ENCODE measurements around the gene ARMCX2. TPM values are rescaled to one million over a fixed set of nuclear protein-coding genes. Genes with fewer than 3 reads are reported as not detected.

The ARMCX2 gene
- total and polyA plus RNA-seq, 2 of the 4 experiments (the other 2 are of a cell fraction) = 63.6 to 109 TPM

DNA sequence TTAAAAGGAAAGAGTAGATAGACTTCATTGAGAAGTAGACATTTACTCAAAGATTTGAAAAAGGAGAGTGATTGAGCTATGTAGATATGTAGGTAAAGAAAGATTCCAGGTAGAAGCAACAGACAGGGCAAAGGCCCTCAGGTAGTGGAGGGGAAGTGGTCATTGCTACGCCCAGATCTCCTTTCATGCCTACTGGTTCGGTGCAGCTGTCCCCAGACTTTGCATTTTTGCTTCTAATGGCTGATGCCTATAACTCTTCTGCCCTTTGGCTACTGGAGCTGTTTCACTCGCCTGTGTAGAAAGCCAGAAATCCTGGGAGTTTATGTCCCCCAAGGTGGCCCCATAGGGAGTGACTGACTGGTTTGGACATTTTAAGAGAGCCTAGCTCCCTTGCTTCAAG lies 16.9 kb upstream of the ARMCX2 start:
- H2AK9ac ChIP-seq (replicated peaks; ENCODE audit: low read depth, low read length, poor library complexity) = no peak overlapping the region
- BruUV-seq (replicated peaks) = no TSS peak
- no peak overlapping the region for H2BK5ac ChIP-seq (ENCODE audit: low read depth, low read length, poor library complexity, severe bottlenecking)
- no peak overlapping the region for H4K8ac ChIP-seq (ENCODE audit: low read depth in 2 of 2, low read length in 2 of 2)
- H2AFZ ChIP-seq (replicated peaks; ENCODE audit: low read length, poor library complexity) = no peak overlapping the region
- DNase-seq = no peak
- POLR2A ChIA-PET (ENCODE audit: unreplicated experiment) = no interaction called here
- H2BK15ac ChIP-seq (ENCODE audit: low read depth, low read length) = no peak overlapping the region
- dilution Hi-C loops (cut with HindIII; ENCODE audit: low sequenced_read_pairs, unreplicated experiment) = no loop called here
- H3K9me1 ChIP-seq (ENCODE audit: insufficient read depth, low read length) = no peaks in the 10 kb centered on the region
- H3K23ac ChIP-seq (ENCODE audit: low read depth, low read length) = no peak overlapping the region
- no peak overlapping the region for H3K14ac ChIP-seq (replicated peaks; ENCODE audit: low read depth, low read length)
- no peak overlapping the region for H4K91ac ChIP-seq (ENCODE audit: insufficient read depth, low read depth, low read length)
- CTCF ChIA-PET = no interaction called here
- H3K18ac ChIP-seq (ENCODE audit: low read depth, low read length) = no peak overlapping the region
- no peaks in the 10 kb centered on the region for H4K20me1 ChIP-seq (ENCODE audit: insufficient read depth, low read length)
- no peak overlapping the region for H2BK120ac ChIP-seq (ENCODE audit: low read depth, low read length)
- no peak overlapping the region for H3K56ac ChIP-seq (ENCODE audit: extremely low read depth, insufficient read depth, low read length)
- peaks cover 7% of the 10 kb centered on the region for H3K27me3 ChIP-seq (ENCODE audit: control insufficient read depth, insufficient read depth, low read length)
- no peaks in the 10 kb centered on the region for H3K36me3 ChIP-seq (ENCODE audit: control insufficient read depth, insufficient read depth, low read length)
- H3K4ac ChIP-seq (ENCODE audit: low read depth, low read length) = no peak overlapping the region
- no peak overlapping the region for H3K4me3 ChIP-seq (ENCODE audit: insufficient read depth, low read depth, low read length)
- no peak for ATAC-seq (ENCODE audit: low read depth)
- no peak overlapping the region for H4K5ac ChIP-seq (ENCODE audit: low read depth, low read length)
- H2AK5ac ChIP-seq (ENCODE audit: low read depth, low read length) = no peak overlapping the region
- intact Hi-C loops (cut with micrococcal nuclease) = loop anchor here (5.0 kb wide), 1 partner anchor 81 kb away; no protein-coding TSS in a partner anchor
- no peak overlapping the region for H3K4me2 ChIP-seq (ENCODE audit: low read depth, low read length)
- no peaks in the 10 kb centered on the region for H3K79me1 ChIP-seq (ENCODE audit: low read depth in 1 of 2, low read length in 2 of 2)
- WGBS, 2 experiments (ENCODE audit: extremely low coverage in 2 of 2, insufficient read length in 1 of 2) = 0% methylated on average over 1 of the region's 3 CpGs; no CpG with 5 or more reads in 1 of the 2 experiments
- in situ Hi-C loops (cut with MboI; ENCODE audit: low sequenced_read_pairs) = no loop called here
- no peak overlapping the region for H3K9ac ChIP-seq (ENCODE audit: low read depth, low read length)
- H3K4me1 ChIP-seq (ENCODE audit: control insufficient read depth, insufficient read depth, low read length) = no peaks in the 10 kb centered on the region
- H3K9me3 ChIP-seq (ENCODE audit: control insufficient read depth, insufficient read depth, low read length) = no peaks in the 10 kb centered on the region
- TF ChIP-seq BHLHE40 (IDR thresholded peaks at IDR 0.05; ENCODE audit: low read depth, low read length) = no peak
- no peak for TF ChIP-seq MAZ (IDR thresholded peaks at IDR 0.05; ENCODE audit: borderline replicate concordance, low read depth, low read length)
- no peak overlapping the region for H3K27ac ChIP-seq (ENCODE audit: insufficient read depth, low read length)
- no peak overlapping the region for H2BK20ac ChIP-seq (ENCODE audit: low read depth, low read length)

Data from IMR-90 (cell line).